WTC11 (cell line): ENCODE results near the gene AK2. TPM values are rescaled to one million over a fixed set of nuclear protein-coding genes. Genes with fewer than 3 reads are reported as not detected.
"Not testable (repeated sequence)": the region's sequence is repeated elsewhere in the genome, so short reads cannot be mapped to it uniquely, and the experiment has no call there.

Experiments
- ATAC-seq: fragments of 200-7000 bp; cut with Tn5 transposase; 2 replicates; pipeline ENCODE4 v1.10.0; 2021; ENCODE audit warnings: mild to moderate bottlenecking, moderate library complexity
- CTCF ChIA-PET: fragments of 300-600 bp; sonication (Branson Sonifier 250); formaldehyde crosslinking; loops from one replicate; lab custom pipeline; 2021; ENCODE audit warnings: antibody characterized with exemption; lab: Charles Lee
- POLR2A ChIA-PET: fragments of 350-600 bp; sonication (Branson Sonifier 250); formaldehyde crosslinking; loops from one replicate; lab custom pipeline; 2021; ENCODE audit warnings: antibody characterized with exemption; lab: Charles Lee
- DNase-seq: peaks from one replicate; pipeline ENCODE4 v3.0.0; 2021; ENCODE audit warnings: low spot score
- H3K27ac Mint-ChIP-seq: 2 replicates; pipeline ENCODE4 v1.8.0; 2021; ENCODE audit warnings: mixed read lengths
- H3K27me3 Mint-ChIP-seq: 2 replicates; pipeline ENCODE4 v1.8.0; 2021; ENCODE audit warnings: low read depth, mild to moderate bottlenecking, moderate library complexity, mixed read lengths
- H3K36me3 Mint-ChIP-seq: 2 replicates; pipeline ENCODE4 v1.8.0; 2021; ENCODE audit warnings: mixed read lengths
- H3K4me1 Mint-ChIP-seq: 2 replicates; pipeline ENCODE4 v1.8.0; 2022; ENCODE audit warnings: mixed read lengths
- H3K4me3 Mint-ChIP-seq: 2 replicates; pipeline ENCODE4 v1.8.0; 2021; ENCODE audit warnings: mild to moderate bottlenecking, moderate library complexity, mixed read lengths
- H3K9me3 Mint-ChIP-seq: 2 replicates; pipeline ENCODE4 v1.8.0; 2021; ENCODE audit warnings: mixed read lengths
- ARID4B ChIP-seq: sonication (generic); formaldehyde crosslinking; IDR thresholded peaks from 2 replicates; pipeline ENCODE4 v1.8.0; 2023; ENCODE audit warnings: missing genetic modification reagents, mild to moderate bottlenecking, borderline replicate concordance
- ELF4 ChIP-seq: sonication (generic); formaldehyde crosslinking; IDR thresholded peaks from 2 replicates; pipeline ENCODE4 v1.8.1; 2022; ENCODE audit warnings: low read depth, mild to moderate bottlenecking, moderate library complexity, missing genetic modification reagents
- ERG ChIP-seq: fragments of 250-450 bp; sonication (Bioruptor Pico); IDR thresholded peaks from 2 replicates; pipeline ENCODE4 v1.8.0; 2021; ENCODE audit warnings: mild to moderate bottlenecking
- FOXK1 ChIP-seq: sonication (generic); formaldehyde crosslinking; IDR thresholded peaks from 2 replicates; pipeline ENCODE4 v1.8.0; 2022; ENCODE audit warnings: mild to moderate bottlenecking, moderate library complexity, missing genetic modification reagents
- FOXP4 ChIP-seq: sonication (generic); formaldehyde crosslinking; IDR thresholded peaks from 2 replicates; pipeline ENCODE4 v1.8.0; 2022; ENCODE audit warnings: mild to moderate bottlenecking, missing genetic modification reagents
- KAT7 ChIP-seq: sonication (generic); formaldehyde crosslinking; IDR thresholded peaks from 2 replicates; pipeline ENCODE4 v1.8.1; 2023; ENCODE audit warnings: missing genetic modification reagents, mild to moderate bottlenecking, borderline replicate concordance
- MXD4 ChIP-seq: fragments of 250-450 bp; sonication (Bioruptor Pico); IDR thresholded peaks from 2 replicates; pipeline ENCODE4 v1.8.0; 2021; ENCODE audit warnings: mild to moderate bottlenecking, moderate library complexity, borderline replicate concordance
- MYBL2 ChIP-seq: sonication (generic); formaldehyde crosslinking; IDR thresholded peaks from 2 replicates; pipeline ENCODE4 v1.8.1; 2023; ENCODE audit warnings: mild to moderate bottlenecking, moderate library complexity, missing genetic modification reagents
- NFATC4 ChIP-seq: fragments of 250-450 bp; sonication (Bioruptor Pico); IDR thresholded peaks from 2 replicates; pipeline ENCODE4 v1.9.0; 2021; ENCODE audit warnings: mild to moderate bottlenecking
- NR1H2 ChIP-seq: sonication (generic); formaldehyde crosslinking; IDR thresholded peaks from 2 replicates; pipeline ENCODE4 v1.9.0; 2021; ENCODE audit warnings: mild to moderate bottlenecking, moderate library complexity, missing genetic modification reagents
- OVOL2 ChIP-seq: fragments of 250-450 bp; sonication (Bioruptor Pico); IDR thresholded peaks from 2 replicates; pipeline ENCODE4 v1.9.0; 2021; ENCODE audit warnings: mild to moderate bottlenecking, borderline replicate concordance
- SMAD4 ChIP-seq: sonication (generic); formaldehyde crosslinking; IDR thresholded peaks from 2 replicates; pipeline ENCODE4 v1.8.0; 2022; ENCODE audit warnings: mild to moderate bottlenecking, missing genetic modification reagents
- SP1 ChIP-seq: sonication (generic); formaldehyde crosslinking; conservative IDR thresholded peaks from 2 replicates; pipeline ENCODE4 v1.8.1; 2022; ENCODE audit warnings: missing genetic modification reagents
- ZBTB43 ChIP-seq: sonication (generic); formaldehyde crosslinking; IDR thresholded peaks from 2 replicates; pipeline ENCODE4 v1.8.1; 2023; ENCODE audit warnings: mild to moderate bottlenecking, missing genetic modification reagents
- ZNF138 ChIP-seq: sonication (generic); formaldehyde crosslinking; conservative IDR thresholded peaks from 2 replicates; pipeline ENCODE4 v1.8.1; 2022; ENCODE audit warnings: mild to moderate bottlenecking, moderate library complexity, missing genetic modification reagents
- ZNF317 ChIP-seq: sonication (generic); formaldehyde crosslinking; IDR thresholded peaks from 2 replicates; pipeline ENCODE4 v1.8.1; 2023; ENCODE audit warnings: low read depth, mild to moderate bottlenecking, moderate library complexity, missing genetic modification reagents, borderline replicate concordance
- ZNF416 ChIP-seq: fragments of 250-450 bp; sonication (Bioruptor Pico); IDR thresholded peaks from 2 replicates; pipeline ENCODE4 v1.9.0; 2021; ENCODE audit warnings: mild to moderate bottlenecking, inconsistent platforms
- ZNF423 ChIP-seq: fragments of 250-450 bp; sonication (Bioruptor Pico); IDR thresholded peaks from 2 replicates; pipeline ENCODE4 v2.1.2; 2022; ENCODE audit warnings: mild to moderate bottlenecking, moderate library complexity
- ZSCAN18 ChIP-seq: fragments of 250-450 bp; sonication (Bioruptor Pico); IDR thresholded peaks from 2 replicates; pipeline ENCODE4 v2.1.2; 2022; ENCODE audit warnings: mild to moderate bottlenecking, moderate library complexity
- total RNA-seq: library from RNA; stranded (reverse); gene quantifications from 3 replicates; pipeline ENCODE4 v1.2.3, GENCODE V29; 2021

Gene AK2
- total RNA-seq, 1 experiment from 2014 or later, result 124 TPM

GRCh38 chr1:32997381-32997891, 39.2 kb downstream of the AK2 start:
- ChIA-PET POLR2A (no interaction called here), CTCF (interaction anchor here (1.3 to 1.7 kb wide), 3 partner anchors 9 to 64 kb away, joined by 3 to 8 read pairs (median 4); no protein-coding TSS in a partner anchor)
- ATAC-seq (no peak), DNase-seq (no peak)
- H3K4me1 Mint-ChIP-seq, result peaks cover 21% of the 10 kb centered on the region
- H3K36me3 Mint-ChIP-seq, result no peaks in the 10 kb centered on the region
- H3K27ac Mint-ChIP-seq, result peak overlapping the region; percentile 17; the same call in 1 of the 2 replicates
- TF ChIP-seq ZNF416 (no peak), SMAD4 (no peak), OVOL2 (no peak), SP1 (CRISPR knock-in tag) (no peak), NR1H2 (CRISPR knock-in tag) (no peak), ZBTB43 (CRISPR knock-in tag) (no peak), NFATC4 (CRISPR knock-in tag) (no peak), ZSCAN18 (CRISPR knock-in tag) (no peak), ZNF138 (no peak)
- H3K9me3 Mint-ChIP-seq, result no peaks in the 10 kb centered on the region
- no peaks in the 10 kb centered on the region; the same call in 1 of the 2 replicates for H3K27me3 Mint-ChIP-seq
- no peak overlapping the region for H3K4me3 Mint-ChIP-seq

GRCh38 chr1:32993324-32993636, 43.4 kb downstream of the AK2 start:
- CTCF ChIA-PET, result interaction anchor here (1.7 to 2.0 kb wide), 3 partner anchors 8 to 93 kb away, joined by 3 to 17 read pairs (median 9); no protein-coding TSS in a partner anchor
- H3K9me3 Mint-ChIP-seq, POLR2A ChIA-PET: not testable (repeated sequence)

GRCh38 chr1:32992489-32993323, 44.0 kb downstream of the AK2 start:
- CTCF ChIA-PET, result interaction anchor here (0.5 to 2.0 kb wide), 13 partner anchors 9 to 303 kb away, joined by 3 to 17 read pairs (median 5); no protein-coding TSS in a partner anchor
- POLR2A ChIA-PET, result interaction anchor here (0.7 to 1.1 kb wide), 2 partner anchors 29 to 59 kb away, joined by 3 to 5 read pairs; partner anchors contain the start of gene RNF19B
- H3K4me3 Mint-ChIP-seq, result no peak overlapping the region
- TF ChIP-seq ERG (CRISPR knock-in tag) (no peak), MYBL2 (CRISPR knock-in tag) (no peak), ZNF423 (CRISPR knock-in tag) (no peak), FOXK1 (CRISPR knock-in tag) (no peak), ELF4 (CRISPR knock-in tag) (no peak), KAT7 (CRISPR knock-in tag) (no peak), ZSCAN18 (CRISPR knock-in tag) (no peak), ARID4B (CRISPR knock-in tag) (no peak), ZNF317 (CRISPR knock-in tag) (no peak), FOXP4 (CRISPR knock-in tag) (no peak), MXD4 (CRISPR knock-in tag) (no peak)

More at GRCh38 chr1:32993324-32993636, 43.4 kb downstream of the AK2 start:
- H3K4me1 Mint-ChIP-seq, result peaks cover 25% of the 10 kb centered on the region
- not testable (repeated sequence) for H3K36me3 Mint-ChIP-seq, DNase-seq, H3K27me3 Mint-ChIP-seq, H3K27ac Mint-ChIP-seq, H3K4me3 Mint-ChIP-seq, ATAC-seq

More at GRCh38 chr1:32992489-32993323, 44.0 kb downstream of the AK2 start:
- Mint-ChIP-seq H3K36me3 (no peaks in the 10 kb centered on the region), H3K9me3 (no peaks in the 10 kb centered on the region), H3K4me1 (peaks cover 25% of the 10 kb centered on the region), H3K27ac (peak overlapping the region; percentile 90), H3K27me3 (no peaks in the 10 kb centered on the region; the same call in none of the 2 replicates)
- peak; percentile 72 for DNase-seq
- peak; percentile 99 for ATAC-seq
